Large intestine (tissue), 3 donors: Measurements from ENCODE around the gene ROS1. TPM values are rescaled to one million over a fixed set of nuclear protein-coding genes. Genes with fewer than 3 reads are reported as not detected.

ENCODE experiments used
- DNase-seq, 2 donors: peaks; one replicate each; pipeline versions ENCODE4 v3.0.0 to v3.0.0-alpha.2; 2013
- H3K27ac ChIP-seq: one replicate; pipeline ENCODE4 v1.5.1; 2013; ENCODE audit warnings: low read length
- H3K27me3 ChIP-seq: 2 replicates; pipeline ENCODE4 v1.6.1; 2013; ENCODE audit warnings: low read length; ENCODE audit not compliant: control insufficient read depth, insufficient read depth
- H3K36me3 ChIP-seq: 2 replicates; pipeline ENCODE4 v1.6.1; 2013; ENCODE audit warnings: low read length; ENCODE audit not compliant: control insufficient read depth, insufficient read depth
- H3K4me1 ChIP-seq: one replicate; pipeline ENCODE4 v1.6.1; 2013; ENCODE audit warnings: low read length; ENCODE audit not compliant: control insufficient read depth, insufficient read depth
- H3K4me3 ChIP-seq: one replicate; pipeline ENCODE4 v1.5.1; 2013; ENCODE audit warnings: low read length
- H3K9me3 ChIP-seq: one replicate; pipeline ENCODE4 v1.6.1; 2013; ENCODE audit warnings: mild to moderate bottlenecking, low read depth, low read length, moderate library complexity; ENCODE audit not compliant: control insufficient read depth
- WGBS: methylation state at CpG from one replicate; pipeline ENCODE4 v1.1.5; 2013; ENCODE audit warnings: low lambda C conversion rate; ENCODE audit not compliant: insufficient coverage; 5-methylcytosine and 5-hydroxymethylcytosine counted together
- polyA plus RNA-seq: library from polyadenylated mRNA; unstranded; fragments of 120-200 nt; gene quantifications from one replicate; pipeline ENCODE4 v1.2.1, GENCODE V29; 2013

ROS1 gene
- polyA plus RNA-seq, 1 donor, result 1.6 TPM

DNA sequence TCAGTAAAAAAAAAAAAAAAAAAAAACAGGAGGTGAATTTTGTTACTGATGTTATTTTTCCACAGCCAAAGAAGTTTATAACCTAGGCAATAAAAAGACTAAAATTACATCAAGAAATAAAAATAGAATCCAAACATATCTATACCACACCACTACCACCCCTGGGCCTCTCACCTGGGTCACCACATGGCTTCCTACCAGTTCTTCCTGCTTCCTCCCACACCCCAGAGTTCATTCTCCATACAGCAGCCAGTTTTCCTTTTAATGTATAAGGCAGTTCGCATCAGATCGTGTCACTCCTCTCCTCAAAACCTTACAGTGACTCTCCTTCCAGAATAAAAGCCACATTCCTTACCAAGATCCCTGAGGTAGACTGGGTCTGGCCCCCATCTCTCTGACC lies 23.9 kb downstream of the ROS1 start:
- Histone ChIP-seq H3K36me3 (no peaks in the 10 kb centered on the region), H3K9me3 (no peaks in the 10 kb centered on the region), H3K27me3 (no peaks in the 10 kb centered on the region), H3K4me3 (no peak overlapping the region), H3K4me1 (no peaks in the 10 kb centered on the region), H3K27ac (no peak overlapping the region)
- DNase-seq, result no peak
- WGBS, result 100% methylated on average over 2 of the region's 2 CpGs

DNA sequence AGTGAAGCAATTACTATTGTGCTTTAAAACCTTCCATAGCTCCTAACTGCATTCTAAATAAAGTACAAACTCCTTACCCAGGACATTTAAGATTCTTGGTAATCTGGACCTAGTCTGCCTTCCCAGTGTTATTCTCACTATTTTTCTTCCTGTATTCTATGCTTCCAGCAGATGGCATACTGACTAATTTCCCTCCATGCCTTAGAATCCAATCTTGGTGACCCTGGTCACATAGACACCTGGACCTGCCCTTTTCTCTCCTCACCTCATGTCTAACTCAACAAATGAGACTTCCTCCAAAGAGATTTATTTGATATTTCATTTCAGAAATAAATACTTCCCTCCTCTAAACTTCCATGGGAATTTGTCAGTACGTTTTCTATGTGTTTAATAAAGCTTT lies 25.8 kb downstream of the ROS1 start:
- no peaks in the 10 kb centered on the region for H3K27me3 ChIP-seq
- H3K4me1 ChIP-seq, result no peaks in the 10 kb centered on the region
- DNase-seq, result peak; percentile 16 to 19
- no peak overlapping the region for H3K27ac ChIP-seq
- no peaks in the 10 kb centered on the region for H3K9me3 ChIP-seq
- H3K4me3 ChIP-seq, result no peak overlapping the region
- H3K36me3 ChIP-seq, result no peaks in the 10 kb centered on the region
- whole genome bisulfite sequencing, result 100% methylated on average over 1 of the region's 1 CpG

DNA sequence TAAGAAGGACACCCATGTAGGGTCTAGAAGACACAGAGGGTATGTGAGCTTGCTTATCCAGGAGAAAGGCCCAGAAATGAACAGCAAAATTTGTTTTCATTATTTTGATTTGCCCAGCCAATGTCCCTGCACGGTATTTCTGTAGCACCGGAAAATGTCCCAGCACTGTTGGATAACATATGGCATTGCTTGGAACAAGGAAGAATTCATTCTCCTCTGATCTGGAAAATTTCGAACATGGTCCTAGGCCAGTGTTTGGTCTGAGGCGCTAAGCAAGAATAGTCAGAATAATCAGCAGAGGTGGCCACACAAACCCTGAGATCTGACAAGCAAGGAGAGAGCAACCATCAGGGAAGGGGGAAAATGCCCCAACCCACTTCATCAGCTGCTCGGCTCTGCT lies 26.6 kb downstream of the ROS1 start:
- WGBS, result no CpG with 5 or more reads among the region's 5 CpGs
- no peaks in the 10 kb centered on the region for H3K9me3 ChIP-seq

DNA sequence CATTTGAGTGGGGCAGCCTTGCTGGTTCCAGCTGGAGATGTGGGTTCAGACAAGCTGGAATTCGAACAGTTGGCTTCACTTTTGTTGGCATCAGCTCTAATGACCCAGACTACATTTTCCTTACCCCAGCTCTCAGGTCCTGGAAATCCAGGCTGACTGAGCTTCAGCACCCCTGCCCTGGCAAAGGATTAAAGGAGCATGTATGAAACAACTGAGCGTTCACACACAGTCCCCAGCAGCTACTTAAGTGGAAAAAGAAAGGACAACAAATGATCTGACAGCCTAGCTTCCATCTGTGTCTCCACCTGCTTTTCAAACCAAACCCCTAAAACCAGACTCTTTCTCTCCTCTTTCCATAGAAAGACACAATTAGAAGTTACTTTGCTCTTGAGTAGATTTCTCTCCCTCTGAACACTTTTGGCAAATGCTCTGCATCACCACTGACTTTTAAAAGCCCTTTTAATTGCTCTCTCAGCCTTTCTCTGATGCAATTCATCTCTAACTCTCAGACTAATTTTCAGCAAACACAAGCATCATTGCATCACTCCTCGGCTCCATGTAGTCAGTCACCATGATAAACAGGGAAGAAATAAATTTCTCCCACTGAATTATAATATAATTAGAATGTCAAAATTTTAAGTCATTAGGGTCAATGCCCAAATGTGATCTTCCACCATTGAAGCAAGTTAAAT lies 28.1 kb downstream of the ROS1 start:
- Histone ChIP-seq H3K36me3 (no peaks in the 10 kb centered on the region), H3K4me3 (no peak overlapping the region), H3K9me3 (no peaks in the 10 kb centered on the region), H3K27me3 (no peaks in the 10 kb centered on the region), H3K4me1 (no peaks in the 10 kb centered on the region), H3K27ac (no peak overlapping the region)
- DNase-seq, result no peak
- no CpG with 5 or more reads among the region's 3 CpGs for WGBS

More for the DNA sequence above, 26.6 kb downstream of the ROS1 start:
- H3K4me1 ChIP-seq, result no peaks in the 10 kb centered on the region
- no peak overlapping the region for H3K4me3 ChIP-seq
- no peak overlapping the region for H3K27ac ChIP-seq
- H3K36me3 ChIP-seq, result no peaks in the 10 kb centered on the region
- no peaks in the 10 kb centered on the region for H3K27me3 ChIP-seq
- DNase-seq, result no peak

DNA sequence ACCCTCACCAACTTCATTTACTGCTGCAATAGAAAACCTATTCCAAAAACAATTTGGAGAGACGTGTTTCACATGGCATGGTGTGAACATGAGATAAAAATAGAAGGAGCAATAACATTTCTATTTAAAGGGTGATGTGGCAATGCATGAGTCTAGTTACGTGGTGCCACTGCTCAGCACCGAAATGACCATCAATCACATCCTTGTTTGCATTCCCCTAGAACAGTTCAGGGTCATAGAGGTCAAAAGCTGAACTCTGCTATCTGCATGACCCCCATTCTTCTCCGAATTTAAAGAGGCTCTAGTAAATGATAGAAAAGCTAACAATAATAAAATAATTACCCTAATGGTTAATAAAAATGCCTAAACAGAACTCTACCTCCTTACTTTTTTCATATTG lies 29.5 kb downstream of the ROS1 start:
- H3K27ac ChIP-seq, result no peak overlapping the region
- no peak overlapping the region for H3K4me3 ChIP-seq
- H3K4me1 ChIP-seq, result peaks cover under 1% of the 10 kb centered on the region
- no peaks in the 10 kb centered on the region for H3K27me3 ChIP-seq
- 33% methylated on average over 2 of the region's 4 CpGs for WGBS
- no peaks in the 10 kb centered on the region for H3K36me3 ChIP-seq
- DNase-seq, result no peak
- no peaks in the 10 kb centered on the region for H3K9me3 ChIP-seq

DNA sequence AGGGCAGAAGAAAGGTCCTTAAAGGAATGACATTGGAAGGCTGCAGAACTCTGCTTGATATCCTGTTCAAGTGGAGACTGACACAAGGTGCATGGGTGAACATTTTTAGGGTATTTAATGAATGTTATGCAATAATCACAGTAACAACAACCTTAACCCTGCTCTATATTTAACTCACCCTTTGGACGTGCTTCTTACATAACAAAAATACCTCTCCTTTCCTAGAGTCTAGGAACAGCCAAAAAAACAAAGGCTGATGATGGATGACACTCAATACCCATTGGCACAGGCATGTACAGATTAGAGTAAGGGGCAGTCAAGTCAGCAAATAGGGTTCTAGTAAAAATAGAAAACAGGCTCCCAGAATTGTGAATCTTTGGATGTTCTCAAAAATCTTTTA lies 30.6 kb downstream of the ROS1 start:
- Histone ChIP-seq H3K27me3 (no peaks in the 10 kb centered on the region), H3K9me3 (no peaks in the 10 kb centered on the region), H3K4me3 (no peak overlapping the region), H3K27ac (no peak overlapping the region), H3K36me3 (no peaks in the 10 kb centered on the region), H3K4me1 (peaks cover 9% of the 10 kb centered on the region)
- DNase-seq, result no peak
- WGBS, result 80% methylated on average over 1 of the region's 1 CpG

DNA sequence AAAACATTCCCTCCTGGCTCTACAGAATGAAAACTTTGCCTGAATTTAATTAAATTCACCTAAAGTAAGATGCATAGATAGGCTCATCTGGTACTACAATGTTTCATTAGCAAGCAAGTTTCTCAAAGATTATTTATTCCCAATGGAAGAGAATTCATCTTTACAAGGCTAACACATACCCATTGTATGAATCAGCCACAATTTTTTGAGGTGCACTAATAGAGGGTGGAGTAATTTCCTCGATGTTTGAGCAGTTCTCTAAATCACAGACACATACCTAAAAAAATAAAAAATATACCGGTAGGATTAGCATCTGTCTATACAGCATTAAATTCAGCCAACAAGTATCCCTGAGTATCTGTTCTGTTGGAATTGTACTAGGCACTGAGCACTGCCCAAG lies 32.7 kb downstream of the ROS1 start:
- H3K27me3 ChIP-seq, result no peaks in the 10 kb centered on the region
- H3K27ac ChIP-seq, result no peak overlapping the region
- no peak for DNase-seq
- no peak overlapping the region for H3K4me3 ChIP-seq
- H3K4me1 ChIP-seq, result peaks cover 24% of the 10 kb centered on the region
- no peaks in the 10 kb centered on the region for H3K9me3 ChIP-seq
- no peaks in the 10 kb centered on the region for H3K36me3 ChIP-seq
- no CpG with 5 or more reads among the region's 2 CpGs for WGBS

DNA sequence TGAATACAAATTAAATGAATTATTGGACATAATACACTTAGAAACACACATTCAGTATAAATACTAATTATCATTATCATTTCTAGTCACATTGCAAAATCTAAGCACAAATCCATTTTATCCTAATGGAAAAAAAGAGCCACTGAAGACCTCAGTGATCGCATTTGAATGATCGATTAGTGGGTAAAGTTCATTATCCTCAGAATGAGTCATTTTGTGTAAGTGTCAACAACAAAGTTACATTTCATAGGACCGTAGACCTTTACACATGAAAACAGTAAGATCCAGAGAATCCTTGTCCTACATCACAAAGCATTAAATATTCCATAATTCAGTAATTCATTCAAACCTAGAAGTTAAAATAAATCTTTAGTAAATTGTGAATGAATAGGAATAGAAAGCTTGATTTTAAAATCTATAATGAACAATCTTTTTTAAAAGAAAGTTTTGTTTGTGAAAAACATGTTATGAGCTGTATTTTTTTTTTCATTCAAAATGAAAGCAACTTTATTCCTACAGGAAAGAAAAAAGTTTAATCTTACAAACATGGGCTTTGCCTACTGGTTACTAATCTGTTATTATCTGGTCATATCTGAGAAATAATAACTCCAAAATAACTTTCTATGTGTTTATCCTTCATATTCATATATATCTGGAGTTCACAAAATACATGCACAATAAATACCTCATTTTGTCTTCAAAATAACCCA lies 33.7 kb downstream of the ROS1 start:
- WGBS, result 50% methylated on average over 1 of the region's 3 CpGs
- peaks cover 27% of the 10 kb centered on the region for H3K4me1 ChIP-seq
- no peaks in the 10 kb centered on the region for H3K36me3 ChIP-seq
- no peak overlapping the region for H3K27ac ChIP-seq
- no peaks in the 10 kb centered on the region for H3K27me3 ChIP-seq
- no peak overlapping the region for H3K4me3 ChIP-seq
- DNase-seq, result peak in 1 of 2 donors; percentile 16
- no peaks in the 10 kb centered on the region for H3K9me3 ChIP-seq

DNA sequence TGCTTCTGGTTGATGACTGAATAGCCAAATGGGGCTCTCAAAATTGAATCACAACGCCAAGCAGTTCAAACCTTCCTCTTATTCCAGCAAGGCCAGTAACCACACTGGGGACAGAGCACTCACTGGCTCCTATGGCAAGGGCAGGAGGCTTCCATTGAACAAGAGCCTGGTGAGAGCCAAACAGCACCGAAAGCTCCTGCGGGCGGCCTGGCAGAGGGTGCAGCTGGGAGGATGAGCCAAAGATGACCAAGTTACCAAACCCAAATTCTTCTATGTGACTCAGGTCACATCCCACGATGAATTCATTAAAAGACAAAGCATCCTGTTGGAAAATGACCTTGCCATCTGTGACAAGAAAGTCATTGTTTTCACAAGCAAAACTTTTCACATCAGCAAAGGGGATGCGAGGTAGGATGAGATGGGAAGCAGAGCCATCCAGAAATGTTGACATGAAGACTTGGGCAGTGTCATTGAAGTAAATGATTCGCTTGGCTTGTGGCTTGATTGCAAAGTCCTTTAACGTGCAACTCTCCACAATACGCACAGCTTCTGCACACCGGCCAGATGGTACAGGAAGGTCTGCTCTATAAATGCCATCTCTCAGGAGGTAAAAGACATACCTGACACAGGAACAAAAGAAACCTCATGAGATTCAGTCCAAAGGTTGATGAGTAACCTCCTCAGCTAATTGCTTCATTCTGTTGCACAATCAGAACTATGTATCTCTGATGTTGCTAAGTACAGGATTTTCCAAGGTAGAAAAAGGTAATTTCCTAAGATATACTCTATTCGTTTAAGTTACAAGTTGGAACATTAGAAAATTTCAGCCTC lies 36.3 kb downstream of the ROS1 start:
- no peaks in the 10 kb centered on the region for H3K36me3 ChIP-seq
- H3K27ac ChIP-seq, result peak overlapping the region; percentile 73
- H3K9me3 ChIP-seq, result no peaks in the 10 kb centered on the region
- peak; percentile 90 to 96 for DNase-seq
- no peaks in the 10 kb centered on the region for H3K27me3 ChIP-seq
- H3K4me3 ChIP-seq, result no peak overlapping the region
- H3K4me1 ChIP-seq, result peaks cover 27% of the 10 kb centered on the region
- WGBS, result 76% methylated on average over 3 of the region's 11 CpGs

DNA sequence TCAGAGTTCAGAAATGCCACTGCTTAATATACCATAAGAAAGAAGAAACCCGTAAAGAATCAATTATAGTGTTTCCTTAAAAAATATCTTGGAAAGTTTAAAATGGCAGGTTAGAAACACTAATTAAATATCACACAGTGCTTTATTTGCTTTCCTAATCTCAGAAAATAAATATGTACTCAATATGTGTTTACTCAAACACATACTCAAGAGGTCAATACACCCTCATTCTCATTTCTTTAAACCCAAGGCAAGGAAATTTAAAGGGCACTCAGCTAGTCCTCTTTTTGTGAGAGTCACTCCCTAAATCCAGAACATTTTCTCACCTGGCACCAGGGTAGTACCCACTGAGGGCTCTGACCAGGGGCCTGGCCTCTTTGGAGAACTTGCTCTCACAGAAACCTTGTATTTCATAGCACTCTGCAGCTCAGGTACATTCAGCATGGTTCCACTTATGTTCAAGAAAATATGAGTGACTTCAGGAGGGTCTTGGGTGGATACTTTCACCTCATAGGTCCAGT lies 38.2 kb downstream of the ROS1 start:
- Histone ChIP-seq H3K9me3 (no peaks in the 10 kb centered on the region), H3K4me3 (no peak overlapping the region), H3K27ac (no peak overlapping the region), H3K4me1 (peaks cover 27% of the 10 kb centered on the region), H3K27me3 (no peaks in the 10 kb centered on the region), H3K36me3 (no peaks in the 10 kb centered on the region)
- WGBS, result 80% methylated on average over 1 of the region's 1 CpG
- DNase-seq, result no peak
